HEK293 (cell line): Measurements from ENCODE around the gene USP7.

Experiments used
- CTCF ChIA-PET: fragments of 350-600 bp; formaldehyde crosslinking; extraction: SDS; loops from one replicate; lab custom pipeline; 2021; ENCODE audit warnings: antibody characterized with exemption; lab: Yijun Ruan, JAX
- POLR2A ChIA-PET: fragments of 300-600 bp; formaldehyde crosslinking; extraction: SDS; loops from one replicate; lab custom pipeline; 2020; ENCODE audit warnings: antibody characterized with exemption, inconsistent platforms; lab: Yijun Ruan, JAX
- H3K27ac ChIP-seq: fragments of 200-500 bp; sonication (Bioruptor generic); 2 replicates; pipeline ENCODE4 v1.5.1; 2014; ENCODE audit warnings: low read depth, low read length, control low read depth, inconsistent platforms; ENCODE audit errors: extremely low read depth
- H3K36me3 ChIP-seq, 2 experiments: fragments of 200-500 bp in 1 of 2; sonication (Bioruptor generic) in 1 of 2; 1 replicate in 1 of 2; 2 replicates in 1 of 2; pipeline ENCODE4 v1.5.1; 2014 to 2017; ENCODE audit warnings: inconsistent platforms in 2 of 2, low read length in 2 of 2; ENCODE audit not compliant: control insufficient read depth in 2 of 2, insufficient read depth in 1 of 2
- H3K4me1 ChIP-seq: fragments of 200-500 bp; sonication (Bioruptor generic); 2 replicates; pipeline ENCODE4 v1.5.1; 2014; ENCODE audit warnings: mild to moderate bottlenecking, low read length, inconsistent platforms; ENCODE audit not compliant: control insufficient read depth, insufficient read depth
- H3K4me3 ChIP-seq: 2 replicates; pipeline ENCODE4 v1.5.1; 2011; ENCODE audit warnings: low read depth, mild to moderate bottlenecking, control low read depth, low read length, moderate library complexity
- H3K9me3 ChIP-seq: fragments of 200-500 bp; sonication (Bioruptor generic); 2 replicates; pipeline ENCODE4 v1.5.1; 2014; ENCODE audit warnings: low read depth, low read length, inconsistent platforms; ENCODE audit not compliant: control insufficient read depth, insufficient read depth
- RBAK ChIP-seq: fragments of 450-650 bp; formaldehyde crosslinking; IDR thresholded peaks from 2 replicates; pipeline ENCODE4 v1.5.1; 2016; ENCODE audit warnings: missing biosample characterization, missing genetic modification characterization
- REST ChIP-seq: fragments of 450-650 bp; formaldehyde crosslinking; IDR thresholded peaks from 2 replicates; pipeline ENCODE4 v1.5.1; 2016; ENCODE audit warnings: missing biosample characterization, missing genetic modification characterization
- SETDB1 ChIP-seq: IDR thresholded peaks from one replicate; pipeline ENCODE4 v1.6.1; 2017; ENCODE audit warnings: mild to moderate bottlenecking, low read length, moderate library complexity, mixed read lengths; ENCODE audit not compliant: insufficient read length
- ZBTB20 ChIP-seq: fragments of 450-650 bp; formaldehyde crosslinking; IDR thresholded peaks from 2 replicates; pipeline ENCODE4 v1.5.1; 2016; ENCODE audit warnings: missing biosample characterization, missing genetic modification characterization
- ZBTB48 ChIP-seq: fragments of 450-650 bp; formaldehyde crosslinking; IDR thresholded peaks from 2 replicates; pipeline ENCODE4 v1.5.1; 2016; ENCODE audit warnings: missing biosample characterization, missing genetic modification characterization
- ZBTB49 ChIP-seq: fragments of 450-650 bp; formaldehyde crosslinking; IDR thresholded peaks from 2 replicates; pipeline ENCODE4 v1.5.1; 2016; ENCODE audit warnings: missing biosample characterization, missing genetic modification characterization, low read depth
- ZBTB8A ChIP-seq: fragments of 450-650 bp; formaldehyde crosslinking; IDR thresholded peaks from 2 replicates; pipeline ENCODE4 v1.5.1; 2016; ENCODE audit warnings: missing biosample characterization, missing genetic modification characterization
- ZNF169 ChIP-seq: fragments of 450-650 bp; formaldehyde crosslinking; IDR thresholded peaks from 2 replicates; pipeline ENCODE4 v1.5.1; 2016; ENCODE audit warnings: missing biosample characterization, missing genetic modification characterization
- ZNF18 ChIP-seq: fragments of 450-650 bp; formaldehyde crosslinking; IDR thresholded peaks from 2 replicates; pipeline ENCODE4 v1.5.1; 2016; ENCODE audit warnings: missing biosample characterization, missing genetic modification characterization
- ZNF248 ChIP-seq: fragments of 450-650 bp; formaldehyde crosslinking; IDR thresholded peaks from 2 replicates; pipeline ENCODE4 v1.5.1; 2017; ENCODE audit warnings: missing biosample characterization, missing genetic modification characterization
- ZNF423 ChIP-seq: fragments of 450-650 bp; formaldehyde crosslinking; IDR thresholded peaks from 2 replicates; pipeline ENCODE4 v1.5.1; 2016; ENCODE audit warnings: missing biosample characterization, missing genetic modification characterization
- ZNF433 ChIP-seq: fragments of 450-650 bp; formaldehyde crosslinking; IDR thresholded peaks from 2 replicates; pipeline ENCODE4 v1.5.1; 2016; ENCODE audit warnings: missing biosample characterization, missing genetic modification characterization, low read depth
- ZNF513 ChIP-seq: fragments of 450-650 bp; IDR thresholded peaks from 2 replicates; pipeline ENCODE4 v1.5.1; 2018; ENCODE audit warnings: missing biosample characterization, missing genetic modification characterization
- ZNF623 ChIP-seq: fragments of 450-650 bp; formaldehyde crosslinking; IDR thresholded peaks from 2 replicates; pipeline ENCODE4 v1.5.1; 2016; ENCODE audit warnings: missing biosample characterization, missing genetic modification characterization
- ZNF626 ChIP-seq: fragments of 450-650 bp; sonication (Bioruptor Pico); formaldehyde crosslinking; IDR thresholded peaks from 2 replicates; pipeline ENCODE4 v1.5.1; 2018; ENCODE audit warnings: missing biosample characterization, missing genetic modification characterization, inconsistent platforms
- ZNF76 ChIP-seq: fragments of 450-650 bp; formaldehyde crosslinking; IDR thresholded peaks from 2 replicates; pipeline ENCODE4; 2016; ENCODE audit warnings: low read depth, missing biosample characterization, missing genetic modification characterization, borderline replicate concordance
- ZNF785 ChIP-seq: fragments of 450-650 bp; formaldehyde crosslinking; IDR thresholded peaks from 2 replicates; pipeline ENCODE4 v1.5.1; 2016; ENCODE audit warnings: missing biosample characterization, missing genetic modification characterization
- ZNF830 ChIP-seq: fragments of 450-650 bp; IDR thresholded peaks from 2 replicates; pipeline ENCODE4 v1.5.0; 2018; ENCODE audit warnings: missing biosample characterization, missing genetic modification characterization, low read depth, mild to moderate bottlenecking, moderate library complexity
- ZSCAN16 ChIP-seq: fragments of 450-650 bp; formaldehyde crosslinking; IDR thresholded peaks from 2 replicates; pipeline ENCODE4 v1.5.1; 2016; ENCODE audit warnings: missing biosample characterization, missing genetic modification characterization
- ZSCAN30 ChIP-seq: fragments of 450-650 bp; IDR thresholded peaks from 2 replicates; pipeline ENCODE4 v1.5.1; 2018; ENCODE audit warnings: missing biosample characterization, mild to moderate bottlenecking, missing genetic modification characterization, moderate library complexity
- TF ChIP-seq, protein P1 (sequence below): fragments of 450-650 bp; formaldehyde crosslinking; IDR thresholded peaks from 2 replicates; pipeline ENCODE4 v1.5.1; 2016; ENCODE audit warnings: missing biosample characterization, missing genetic modification characterization
- TF ChIP-seq, protein P2 (sequence below): fragments of 450-650 bp; formaldehyde crosslinking; IDR thresholded peaks from 2 replicates; pipeline ENCODE4 v1.5.1; 2016; ENCODE audit warnings: missing biosample characterization, missing genetic modification characterization

USP7 gene

GRCh38 chr16:8853611-8854010, 110.1 kb downstream of the USP7 start:
- H3K4me3 ChIP-seq, result no peak overlapping the region
- ChIA-PET CTCF (interaction anchor here (1.2 to 1.4 kb wide), 2 partner anchors 27 to 192 kb away, joined by 3 to 5 read pairs; no protein-coding TSS in a partner anchor), POLR2A (interaction anchor here (0.9 to 5.1 kb wide), 2 partner anchors 10 to 15 kb away, joined by 3 to 21 read pairs; partner anchors contain the start of gene CARHSP1)
- TF ChIP-seq ZNF169 (tag by site-specific recombination) (no peak), ZNF423 (tag by site-specific recombination) (no peak), ZBTB49 (no peak), SETDB1 (no peak), ZNF248 (tag by site-specific recombination) (no peak), ZSCAN30 (tag by site-specific recombination) (no peak), ZSCAN16 (no peak), ZNF433 (tag by site-specific recombination) (no peak), ZNF18 (tag by site-specific recombination) (no peak), ZNF830 (no peak), ZNF626 (tag by site-specific recombination) (no peak), REST (no peak), RBAK (no peak), ZBTB48 (tag by site-specific recombination) (no peak)
- TF ChIP-seq, protein P1, sequence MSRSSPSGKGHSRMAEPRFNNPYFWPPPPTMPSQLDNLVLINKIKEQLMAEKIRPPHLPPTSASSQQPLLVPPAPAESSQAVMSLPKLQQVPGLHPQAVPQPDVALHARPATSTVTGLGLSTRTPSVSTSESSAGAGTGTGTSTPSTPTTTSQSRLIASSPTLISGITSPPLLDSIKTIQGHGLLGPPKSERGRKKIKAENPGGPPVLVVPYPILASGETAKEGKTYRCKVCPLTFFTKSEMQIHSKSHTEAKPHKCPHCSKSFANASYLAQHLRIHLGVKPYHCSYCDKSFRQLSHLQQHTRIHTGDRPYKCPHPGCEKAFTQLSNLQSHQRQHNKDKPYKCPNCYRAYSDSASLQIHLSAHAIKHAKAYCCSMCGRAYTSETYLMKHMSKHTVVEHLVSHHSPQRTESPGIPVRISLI (tag by site-specific recombination), result no peak
- no peaks in the 10 kb centered on the region for H3K4me1 ChIP-seq
- H3K36me3 ChIP-seq, result peaks cover 6 to 88% of the 10 kb centered on the region in 2 experiments; a peak in 2 of 3 replicates
- no peak overlapping the region for H3K27ac ChIP-seq
- H3K9me3 ChIP-seq, result no peaks in the 10 kb centered on the region

- POLR2A ChIA-PET, result interaction anchor here (0.7 to 5.1 kb wide), 2 partner anchors 15 to 27 kb away, joined by 3 to 21 read pairs; partner anchors contain the start of gene CARHSP1
- TF ChIP-seq, protein P2, sequence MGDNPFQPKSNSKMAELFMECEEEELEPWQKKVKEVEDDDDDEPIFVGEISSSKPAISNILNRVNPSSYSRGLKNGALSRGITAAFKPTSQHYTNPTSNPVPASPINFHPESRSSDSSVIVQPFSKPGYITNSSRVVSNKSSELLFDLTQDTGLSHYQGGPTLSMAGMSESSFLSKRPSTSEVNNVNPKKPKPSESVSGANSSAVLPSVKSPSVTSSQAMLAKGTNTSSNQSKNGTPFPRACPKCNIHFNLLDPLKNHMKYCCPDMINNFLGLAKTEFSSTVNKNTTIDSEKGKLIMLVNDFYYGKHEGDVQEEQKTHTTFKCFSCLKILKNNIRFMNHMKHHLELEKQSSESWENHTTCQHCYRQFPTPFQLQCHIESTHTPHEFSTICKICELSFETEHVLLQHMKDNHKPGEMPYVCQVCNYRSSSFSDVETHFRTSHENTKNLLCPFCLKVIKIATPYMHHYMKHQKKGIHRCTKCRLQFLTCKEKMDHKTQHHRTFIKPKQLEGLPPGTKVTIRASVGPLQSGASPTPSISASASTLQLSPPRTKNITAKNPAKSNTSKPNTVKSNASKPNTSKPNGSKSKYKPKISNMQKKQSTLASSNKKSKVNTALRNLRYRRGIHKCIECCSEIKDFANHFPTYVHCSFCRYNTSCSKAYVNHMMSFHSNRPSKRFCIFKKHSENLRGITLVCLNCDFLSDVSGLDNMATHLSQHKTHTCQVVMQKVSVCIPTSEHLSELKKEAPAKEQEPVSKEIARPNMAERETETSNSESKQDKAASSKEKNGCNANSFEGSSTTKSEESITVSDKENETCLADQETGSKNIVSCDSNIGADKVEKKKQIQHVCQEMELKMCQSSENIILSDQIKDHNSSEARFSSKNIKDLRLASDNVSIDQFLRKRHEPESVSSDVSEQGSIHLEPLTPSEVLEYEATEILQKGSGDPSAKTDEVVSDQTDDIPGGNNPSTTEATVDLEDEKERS (tag by site-specific recombination), result no peak
- no peak for TF ChIP-seq ZNF76 (tag by site-specific recombination)
- no peak for TF ChIP-seq ZNF626 (tag by site-specific recombination)
- TF ChIP-seq ZNF785, result no peak
- no peak for TF ChIP-seq ZNF623 (tag by site-specific recombination)
- TF ChIP-seq ZBTB20 (tag by site-specific recombination), result no peak
- TF ChIP-seq ZBTB8A, result no peak
- no peak for TF ChIP-seq ZNF513 (tag by site-specific recombination)
- TF ChIP-seq, all 188 proteins: peak for 0
- Histone ChIP-seq H3K36me3 (peaks cover 6 to 88% of the 10 kb centered on the region in 2 experiments; a peak in 2 of 3 replicates), H3K9me3 (no peaks in the 10 kb centered on the region), H3K4me1 (no peaks in the 10 kb centered on the region), H3K27ac (no peak overlapping the region), H3K4me3 (no peak overlapping the region)
- CTCF ChIA-PET, result interaction anchor here (1.2 to 1.8 kb wide), 3 partner anchors 27 to 191 kb away, joined by 3 to 10 read pairs (median 5); no protein-coding TSS in a partner anchor
These were observed 110.6 kb downstream of the USP7 start for GRCh38 chr16:8853150-8853549.
